Right lobe of liver (tissue), 6 donors: ENCODE measurements around the gene ABHD13. TPM values are rescaled to one million over a fixed set of nuclear protein-coding genes. Genes with fewer than 3 reads are reported as not detected.
A peak's percentile ranks its signal among the peaks of the same experiment; 100 is the strongest.
"Not testable (repeated sequence)": the region's sequence is repeated elsewhere in the genome, so short reads cannot be mapped to it uniquely, and the experiment has no call there.

Experiments
- ATAC-seq, 4 donors: fragments of 200-7000 bp; cut with Tn5 transposase; one replicate each; pipeline ENCODE4 v1.9.1; 2020; ENCODE audit warnings: mild to moderate bottlenecking in 4 of 4, moderate library complexity in 4 of 4
- DNase-seq, 3 donors: peaks; one replicate each; pipeline ENCODE4 v3.0.0-alpha.2; 2020
- H3K27ac ChIP-seq, 3 donors: fragments of 200-600 bp; one replicate each; pipeline ENCODE4 v1.8.0; 2022
- H3K27me3 ChIP-seq, 2 donors: fragments of 200-600 bp; one replicate each; pipeline ENCODE4 v1.8.0; 2022
- H3K36me3 ChIP-seq, 4 donors: fragments of 200-600 bp; sonication (generic) in 1 of 4; one replicate each; pipeline versions ENCODE4 v1.5.1 to v1.8.0; 2017 to 2022; ENCODE audit warnings: control low read depth in 1 of 4
- H3K4me1 ChIP-seq, 4 donors: fragments of 200-600 bp; sonication (generic) in 1 of 4; one replicate each; pipeline versions ENCODE4 v1.5.1 to v1.8.0; 2017 to 2022; ENCODE audit warnings: control low read depth in 1 of 4
- H3K4me3 ChIP-seq, 3 donors: fragments of 200-600 bp; one replicate each; pipeline ENCODE4 v1.8.0; 2022
- H3K9me3 ChIP-seq, 4 donors: fragments of 200-600 bp; sonication (generic) in 1 of 4; one replicate each; pipeline versions ENCODE4 v1.5.1 to v1.8.0; 2017 to 2022; ENCODE audit warnings: control low read depth in 1 of 4
- POLR2A ChIP-seq: fragments of 450-650 bp; IDR thresholded peaks from one replicate; pipeline ENCODE4 v1.6.1; 2017; ENCODE audit warnings: antibody characterized with exemption, mild to moderate bottlenecking
- WGBS: methylation state at CpG from one replicate; pipeline ENCODE4 v1.1.6; 2018; ENCODE audit warnings: low coverage, low lambda C conversion rate; ENCODE audit not compliant: insufficient coverage; ENCODE audit errors: missing lambda C conversion rate; 5-methylcytosine and 5-hydroxymethylcytosine counted together
- intact Hi-C, 2 donors: fragments of 100-400 bp; cut with DNase I; formaldehyde crosslinking; loops; one replicate each; pipeline versions ENCODE4 v1.11.2 to v1.14.1; 2022
- total RNA-seq, 6 experiments: library from RNA; depleted of rRNA in 2 of 6; stranded (reverse); fragments of >200 nt in 2 of 6; fragmentation: NEBNext Ultra II Directional in 3 of 6; extraction: Animal tissue kit (Norgen Biotek cat#: 25700) in 3 of 6; gene quantifications; one replicate each; pipeline versions ENCODE4 v1.1.0 to v1.2.4, GENCODE V29; 2016 to 2023
- TF ChIP-seq, protein P1 (sequence below), 4 donors: fragments of 200-600 bp in 3 of 4; fragments of 450-650 bp in 1 of 4; IDR thresholded peaks; one replicate each; pipeline versions ENCODE4 v1.5.1 to v1.8.0; 2016 to 2022; ENCODE audit warnings: antibody characterized with exemption in 4 of 4, mild to moderate bottlenecking in 2 of 4
- donor health status: DM: no; HTN: yes; CAD: no.
- donor health status: DM: no; HTN: no; CAD: no.
- donor health status: DM: no; HTN: no; CAD: no.
- donor health status: DM: no; HTN: yes; CAD: no.
- donor health status: DM: no; HTN: yes; CAD: no.

ABHD13 gene
- total RNA-seq, 6 experiments from 2014 or later = 3.9 to 7.4 (median 4.8) TPM

DNA sequence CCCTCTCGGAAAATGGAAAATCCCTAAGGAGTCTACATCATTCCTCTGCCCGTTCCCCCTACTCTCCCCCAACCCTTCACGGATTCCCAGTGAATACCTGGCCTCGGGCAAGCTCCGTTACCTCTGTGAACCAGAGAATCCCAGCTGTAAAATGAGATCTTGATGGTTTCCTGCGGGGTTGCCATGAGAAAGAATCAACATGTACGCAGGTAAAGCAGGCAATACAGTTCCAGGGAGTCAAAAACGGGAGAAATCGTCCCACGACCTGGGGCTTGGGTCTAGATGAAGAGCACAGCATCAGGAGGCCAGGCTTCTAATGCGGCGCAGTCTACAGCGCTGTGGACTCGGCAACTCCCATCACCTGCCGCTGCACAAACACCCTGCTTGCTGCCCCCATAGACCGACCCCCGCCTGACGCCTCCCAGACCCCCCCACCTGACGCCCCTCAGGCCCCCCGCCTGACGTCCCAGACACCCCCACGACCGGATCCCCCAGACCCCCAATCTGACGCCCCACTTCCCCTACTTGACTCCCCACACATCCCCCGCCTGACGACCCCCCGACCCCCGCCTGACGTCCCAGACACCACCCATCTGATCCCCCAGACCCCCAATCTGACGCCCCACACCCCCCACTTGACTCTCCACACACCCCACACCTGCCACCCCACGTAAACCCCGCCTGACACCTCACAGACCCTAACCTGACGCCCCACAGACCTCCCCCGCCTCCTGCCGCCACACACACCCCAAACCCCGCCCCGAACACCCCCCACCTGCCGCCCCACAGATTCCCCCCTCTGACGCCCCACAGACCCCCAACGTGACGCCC lies 3.5 kb upstream of the ABHD13 start:
- Histone ChIP-seq H3K27ac (no peak overlapping the region), H3K36me3 (peaks cover 0 to 13% (median 2%) of the 10 kb centered on the region in 4 donors), H3K4me1 (peaks cover 0 to 27% (median 8%) of the 10 kb centered on the region in 4 donors), H3K9me3 (no peaks in the 10 kb centered on the region), H3K27me3 (no peaks in the 10 kb centered on the region), H3K4me3 (no peak overlapping the region)
- 21% methylated on average over 24 of the region's 41 CpGs for WGBS
- DNase-seq = peak in 2 of 3 donors; percentile 23 to 58
- TF ChIP-seq, protein P1, sequence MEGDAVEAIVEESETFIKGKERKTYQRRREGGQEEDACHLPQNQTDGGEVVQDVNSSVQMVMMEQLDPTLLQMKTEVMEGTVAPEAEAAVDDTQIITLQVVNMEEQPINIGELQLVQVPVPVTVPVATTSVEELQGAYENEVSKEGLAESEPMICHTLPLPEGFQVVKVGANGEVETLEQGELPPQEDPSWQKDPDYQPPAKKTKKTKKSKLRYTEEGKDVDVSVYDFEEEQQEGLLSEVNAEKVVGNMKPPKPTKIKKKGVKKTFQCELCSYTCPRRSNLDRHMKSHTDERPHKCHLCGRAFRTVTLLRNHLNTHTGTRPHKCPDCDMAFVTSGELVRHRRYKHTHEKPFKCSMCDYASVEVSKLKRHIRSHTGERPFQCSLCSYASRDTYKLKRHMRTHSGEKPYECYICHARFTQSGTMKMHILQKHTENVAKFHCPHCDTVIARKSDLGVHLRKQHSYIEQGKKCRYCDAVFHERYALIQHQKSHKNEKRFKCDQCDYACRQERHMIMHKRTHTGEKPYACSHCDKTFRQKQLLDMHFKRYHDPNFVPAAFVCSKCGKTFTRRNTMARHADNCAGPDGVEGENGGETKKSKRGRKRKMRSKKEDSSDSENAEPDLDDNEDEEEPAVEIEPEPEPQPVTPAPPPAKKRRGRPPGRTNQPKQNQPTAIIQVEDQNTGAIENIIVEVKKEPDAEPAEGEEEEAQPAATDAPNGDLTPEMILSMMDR (IDR thresholded peaks at IDR 0.05) = no peak
- intact Hi-C loops = no loop called here
- ATAC-seq = no peak

DNA sequence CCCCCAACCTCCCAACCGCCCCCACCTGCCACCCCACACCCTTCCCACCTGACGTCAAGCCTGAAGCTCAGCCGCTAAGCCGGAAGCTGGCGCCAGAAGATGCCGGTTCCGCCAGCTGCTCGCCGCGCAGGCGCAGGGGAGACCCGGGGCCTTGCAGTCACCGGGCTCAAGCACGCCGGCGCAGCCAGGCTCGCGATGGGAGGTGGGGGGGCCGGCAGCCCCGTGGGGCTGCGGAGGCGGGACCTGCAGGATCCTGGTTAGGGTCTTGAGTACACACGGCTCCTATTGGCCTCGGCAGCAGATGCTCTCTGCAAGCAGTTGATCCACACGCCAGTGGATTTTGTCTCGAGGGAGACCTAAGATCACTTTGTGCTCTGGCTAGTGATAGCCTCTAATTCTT lies 2.8 kb upstream of the ABHD13 start, which contains the start of gene LIG4:
TSS of gene LIG4 (minus strand) at position 101 of the 400 bp plus-strand sequence. CDS start 4,268 bp downstream, outside the sequence.
- peak within 1 kb of the TSS; percentile 29 to 54 (median 44) for H3K4me3 ChIP-seq
- H3K9me3 ChIP-seq = no peaks in the 10 kb centered on the region
- peak; percentile 89 to 93 (median 92) for DNase-seq
- H3K4me1 ChIP-seq = peaks cover 0 to 35% (median 11%) of the 10 kb centered on the region in 4 donors
- intact Hi-C loops = no loop called here
- H3K27ac ChIP-seq = peak within 1 kb of the TSS; percentile 3 to 91 (median 89)
- peak; percentile 67 to 78 (median 72) for ATAC-seq
- peak; percentile 49 for TF ChIP-seq POLR2A
- TF ChIP-seq, protein P1 (IDR thresholded peaks at IDR 0.05) = no peak
- H3K27me3 ChIP-seq = no peaks in the 10 kb centered on the region
- peaks cover 0 to 5% (median 2%) of the 10 kb centered on the region in 4 donors for H3K36me3 ChIP-seq
- 0% methylated on average over 14 of the region's 26 CpGs for WGBS

DNA sequence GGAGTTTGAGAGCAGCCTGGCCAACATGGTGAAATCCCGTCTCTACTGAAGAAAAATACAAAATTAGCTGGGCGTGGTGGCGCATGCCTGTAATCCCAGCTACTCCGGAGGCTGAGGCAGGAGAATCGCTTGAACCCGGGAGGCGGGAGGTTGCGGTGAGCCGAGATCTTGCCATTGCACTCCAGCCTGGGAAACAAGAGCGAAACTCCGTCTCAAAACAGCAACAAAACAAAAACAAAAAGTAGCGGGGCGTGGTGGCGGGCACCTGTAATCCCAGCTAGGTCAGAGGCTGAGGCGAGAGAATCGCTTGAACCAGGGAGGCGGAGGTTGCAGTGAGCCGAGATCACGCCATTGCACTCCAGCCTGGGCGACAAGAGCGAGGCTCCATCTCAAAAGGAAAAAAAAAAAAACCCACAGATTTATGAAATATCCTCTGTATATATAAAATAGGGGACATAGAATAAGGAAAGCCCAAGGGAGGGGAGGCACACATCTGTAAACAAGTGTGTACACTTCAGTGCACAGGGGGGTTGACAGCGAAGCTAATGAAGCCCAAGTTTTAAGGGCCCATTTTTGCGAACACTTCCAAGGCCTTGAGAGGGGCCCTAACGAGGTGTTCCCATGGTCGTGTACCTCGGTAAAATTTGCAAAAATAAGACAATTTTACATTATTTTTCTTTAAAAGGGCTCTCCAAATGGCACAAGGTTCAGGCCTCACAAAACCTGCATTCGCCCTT lies 717 bp upstream of the ABHD13 start:
- H3K27ac ChIP-seq = peak overlapping the region; percentile 89 to 91 (median 89)
- H3K27me3 ChIP-seq, intact Hi-C loops, H3K36me3 ChIP-seq, H3K9me3 ChIP-seq: not testable (repeated sequence)
- ATAC-seq (peak in 3 of 4 donors; percentile 1 to 12 (median 1)), DNase-seq (peak in 1 of 3 donors; percentile 45)
- peak overlapping the region; percentile 86 to 98 (median 88) for H3K4me3 ChIP-seq
- WGBS = 66% methylated on average over 24 of the region's 27 CpGs
- H3K4me1 ChIP-seq = peaks cover 0 to 37% (median 11%) of the 10 kb centered on the region in 4 donors

DNA sequence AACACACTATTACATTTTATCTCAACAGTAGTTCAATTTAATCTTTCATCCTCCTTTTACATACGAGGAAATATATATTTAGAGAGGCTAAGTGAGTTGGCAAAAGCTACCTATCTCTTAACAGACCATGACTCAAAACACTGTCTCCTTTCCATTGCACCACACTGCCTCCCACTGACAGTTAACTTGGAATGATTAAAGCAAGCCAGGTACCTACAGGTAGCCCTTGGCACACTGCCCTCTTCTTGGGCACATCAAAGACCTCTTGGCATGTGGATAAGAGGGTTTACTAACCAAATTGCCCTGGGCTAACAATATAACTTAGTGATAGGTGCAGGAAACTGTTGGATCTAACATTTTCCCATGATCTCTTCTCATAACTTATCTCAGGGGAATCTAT lies 1.8 kb downstream of the ABHD13 start:
- H3K4me3 ChIP-seq = no peak overlapping the region
- H3K36me3 ChIP-seq = no peaks in the 10 kb centered on the region
- intact Hi-C loops = no loop called here
- H3K4me1 ChIP-seq = peaks cover 0 to 37% (median 11%) of the 10 kb centered on the region in 4 donors
- DNase-seq = no peak
- no peak for TF ChIP-seq POLR2A
- TF ChIP-seq, protein P1 (IDR thresholded peaks at IDR 0.05) = peak in 1 of 4 donors; percentile 17
- no peak for ATAC-seq
- 14% methylated on average over 1 of the region's 1 CpG for WGBS
- H3K27me3 ChIP-seq = no peaks in the 10 kb centered on the region
- H3K9me3 ChIP-seq = no peaks in the 10 kb centered on the region
- H3K27ac ChIP-seq = no peak overlapping the region
